ENCODE data around the gene VWA5B2. TPM values are rescaled to one million over a fixed set of nuclear protein-coding genes. Genes with fewer than 3 reads are reported as not detected.

VWA5B2 gene
- total RNA-seq, 1 donor from 2014 or later, result 1.3 TPM

- no peak for DNase-seq (ENCODE audit: extremely low read depth, low read depth, low spot score)
Measured at GRCh38 chr3:184222521-184222920, 6.9 kb upstream of the VWA5B2 start.

DNA sequence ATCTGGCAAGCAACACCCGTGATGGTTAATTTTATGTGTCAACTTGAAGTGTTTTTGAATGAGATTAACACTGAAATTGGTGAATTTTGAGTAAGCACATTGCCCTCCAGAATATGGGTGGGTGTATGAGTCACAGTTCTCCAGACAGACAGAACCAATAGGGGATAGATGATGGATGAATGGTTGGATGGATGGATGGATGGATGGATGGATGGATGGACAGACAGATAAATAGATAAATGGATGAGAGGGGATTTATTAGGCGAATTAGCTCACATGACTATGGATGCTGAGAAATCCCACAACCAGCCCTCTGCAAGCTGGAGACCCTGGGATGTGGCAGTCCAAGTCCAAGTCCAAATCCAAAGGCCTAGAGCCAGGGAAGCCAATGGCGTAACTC lies 5.4 kb upstream of the VWA5B2 start:
- no peak for DNase-seq (ENCODE audit: extremely low read depth, low read depth, low spot score)

GRCh38 chr3:184227481-184227935 lies 1.9 kb upstream of the VWA5B2 start:
- DNase-seq (ENCODE audit: extremely low read depth, low read depth, low spot score), result no peak

- DNase-seq (ENCODE audit: extremely low read depth, low read depth, low spot score), result no peak
Measured at GRCh38 chr3:184228376-184229137, 828 bp upstream of the VWA5B2 start.

GRCh38 chr3:184230081-184230602 lies 757 bp downstream of the VWA5B2 start:
- DNase-seq (ENCODE audit: extremely low read depth, low read depth, low spot score), result no peak

- no peak for DNase-seq (ENCODE audit: extremely low read depth, low read depth, low spot score)
Measured at GRCh38 chr3:184230603-184231528, 1.5 kb downstream of the VWA5B2 start.

DNA sequence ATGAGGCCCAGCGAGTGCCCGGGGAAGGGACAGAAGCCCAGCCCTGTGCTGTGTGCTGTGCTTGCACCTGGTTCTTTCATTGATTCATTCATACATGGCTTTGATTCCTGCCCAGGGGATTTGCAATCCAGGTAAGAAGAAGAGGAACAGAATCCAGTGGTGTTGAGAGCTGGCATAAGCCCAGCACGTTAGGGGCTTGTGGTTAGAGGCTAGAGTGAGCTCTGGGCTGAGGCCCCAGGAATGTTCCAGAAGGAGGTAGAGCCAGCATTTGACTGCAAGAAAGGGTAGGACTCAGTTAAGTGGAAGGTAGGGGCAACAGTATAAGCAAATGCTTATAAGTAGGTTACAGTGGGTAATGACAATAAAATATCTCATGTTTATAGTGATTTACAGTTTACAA lies 2.3 kb downstream of the VWA5B2 start:
- DNase-seq (ENCODE audit: extremely low read depth, low read depth, low spot score), result no peak

GRCh38 chr3:184233127-184233843 lies 3.9 kb downstream of the VWA5B2 start:
- no peak for DNase-seq (ENCODE audit: extremely low read depth, low read depth, low spot score)

GRCh38 chr3:184234224-184234623 lies 4.8 kb downstream of the VWA5B2 start:
- no peak for DNase-seq (ENCODE audit: extremely low read depth, low read depth, low spot score)

- DNase-seq (ENCODE audit: extremely low read depth, low read depth, low spot score), result no peak
Measured at GRCh38 chr3:184234671-184235380, 5.4 kb downstream of the VWA5B2 start.

DNA sequence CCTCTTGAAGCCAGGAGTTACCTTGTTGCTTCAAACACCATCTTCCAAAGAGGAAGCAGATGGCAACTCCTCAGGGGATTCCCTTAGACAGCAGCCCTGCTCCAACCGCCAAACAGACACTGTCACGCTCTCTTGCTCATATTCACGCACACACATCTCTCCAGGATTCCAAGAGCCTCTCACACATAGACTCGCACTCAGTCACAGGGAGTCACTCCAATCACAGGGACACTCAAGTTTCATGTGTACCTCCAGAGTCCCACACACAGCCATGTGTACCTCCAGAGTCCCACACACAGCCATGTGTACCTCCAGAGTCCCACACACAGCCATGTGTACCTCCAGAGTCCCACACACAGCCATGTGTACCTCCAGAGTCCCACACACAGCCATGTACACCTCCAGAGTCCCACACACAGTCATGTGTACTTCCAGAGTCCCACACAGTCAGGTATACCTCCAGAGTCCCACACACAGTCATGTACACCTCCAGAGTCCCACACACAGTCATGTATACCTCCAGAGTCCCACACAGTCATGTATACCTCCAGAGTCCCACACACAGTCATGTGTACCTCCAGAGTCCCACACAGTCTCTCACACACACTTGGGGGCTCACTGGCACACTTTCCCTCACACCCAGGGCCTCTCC lies 6.1 kb downstream of the VWA5B2 start:
- DNase-seq (ENCODE audit: extremely low read depth, low read depth, low spot score), result no peak

GRCh38 chr3:184236033-184236410 lies 6.6 kb downstream of the VWA5B2 start:
- no peak for DNase-seq (ENCODE audit: extremely low read depth, low read depth, low spot score)

GRCh38 chr3:184236636-184237035 lies 7.3 kb downstream of the VWA5B2 start:
- DNase-seq (ENCODE audit: extremely low read depth, low read depth, low spot score), result no peak

GRCh38 chr3:184237211-184237610 lies 7.8 kb downstream of the VWA5B2 start:
- DNase-seq (ENCODE audit: extremely low read depth, low read depth, low spot score), result no peak

GRCh38 chr3:184237807-184238206 lies 8.4 kb downstream of the VWA5B2 start:
- no peak for DNase-seq (ENCODE audit: extremely low read depth, low read depth, low spot score)

DNA sequence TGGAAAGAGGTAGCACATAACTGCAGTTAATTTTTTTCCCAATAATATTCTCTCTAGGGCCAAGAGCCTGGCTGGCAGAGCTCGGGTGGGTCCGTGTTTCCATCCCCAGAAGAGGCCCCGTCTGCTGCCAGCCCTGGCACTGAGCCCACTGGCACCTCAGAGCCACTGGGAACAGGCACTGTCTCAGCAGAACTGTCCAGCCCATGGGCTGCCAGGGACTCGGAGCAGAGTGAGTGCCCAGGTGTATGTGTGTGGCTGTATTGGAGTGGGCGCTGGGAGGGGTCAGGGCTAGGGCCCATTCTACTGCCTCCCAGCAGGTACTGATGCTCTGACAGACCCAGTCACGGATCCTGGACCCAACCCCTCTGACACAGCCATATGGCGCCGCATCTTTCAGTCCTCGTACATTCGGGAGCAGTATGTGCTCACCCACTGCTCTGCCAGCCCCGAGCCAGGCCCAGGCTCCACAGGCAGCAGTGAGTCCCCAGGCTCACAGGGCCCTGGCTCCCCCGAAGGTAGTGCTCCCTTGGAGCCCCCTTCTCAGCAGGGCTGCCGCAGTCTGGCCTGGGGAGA lies 8.9 kb downstream of the VWA5B2 start:
- DNase-seq (ENCODE audit: extremely low read depth, low read depth, low spot score), result no peak

GRCh38 chr3:184239221-184239620 lies 9.8 kb downstream of the VWA5B2 start:
- no peak for DNase-seq (ENCODE audit: extremely low read depth, low read depth, low spot score)

DNA sequence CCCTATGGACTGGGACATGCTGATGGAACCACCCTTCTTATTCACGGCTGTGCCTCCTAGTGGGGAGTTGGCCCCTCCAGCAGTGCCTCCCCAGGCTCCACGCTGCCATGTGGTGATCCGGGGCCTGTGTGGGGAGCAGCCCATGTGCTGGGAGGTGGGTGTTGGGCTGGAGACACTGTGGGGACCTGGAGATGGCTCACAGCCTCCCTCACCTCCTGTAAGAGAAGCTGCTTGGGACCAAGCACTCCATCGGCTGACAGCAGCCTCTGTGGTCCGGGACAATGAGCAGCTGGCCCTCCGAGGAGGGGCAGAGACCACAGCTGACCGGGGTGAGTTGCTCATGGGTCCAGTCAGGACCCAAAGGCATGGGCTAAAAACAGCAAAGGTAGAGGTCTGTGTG lies 10.3 kb downstream of the VWA5B2 start:
- DNase-seq (ENCODE audit: extremely low read depth, low read depth, low spot score), result no peak

DNA sequence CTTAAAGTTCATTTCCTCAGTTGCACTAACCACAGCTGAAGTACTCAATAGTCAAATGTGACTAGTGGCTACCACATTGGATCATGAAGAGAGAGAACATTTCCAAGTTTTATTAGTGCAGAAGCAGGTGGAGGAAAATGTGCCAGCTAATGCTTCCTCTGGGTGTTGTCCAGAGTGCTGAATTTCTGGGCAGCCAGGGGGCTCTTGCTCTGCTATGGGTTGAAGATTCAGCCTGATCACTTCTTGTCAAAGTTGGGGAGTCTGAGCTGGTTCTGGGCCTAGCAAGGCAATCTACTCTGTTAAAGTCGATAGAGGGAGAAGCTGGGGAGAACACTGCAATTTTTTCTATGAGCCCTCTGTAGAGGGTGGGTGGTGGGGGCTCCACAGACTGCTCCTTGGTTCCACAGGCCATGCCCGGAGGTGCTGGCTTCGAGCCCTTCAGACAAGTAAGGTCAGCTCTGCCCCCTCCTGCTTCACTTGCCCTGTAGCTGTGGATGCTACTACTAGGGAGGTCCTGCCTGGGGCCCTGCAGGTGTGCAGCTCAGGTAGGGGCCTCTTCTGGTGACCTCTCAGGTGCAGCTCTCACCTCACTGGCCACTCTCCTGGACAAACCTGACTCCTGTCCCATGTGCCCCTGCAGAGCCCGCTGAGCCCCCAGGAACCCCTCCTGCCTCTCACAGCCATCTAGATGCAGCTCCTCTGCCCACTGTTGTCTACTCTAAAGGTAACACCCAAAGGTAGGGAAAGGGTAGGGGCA lies 11.2 kb downstream of the VWA5B2 start:
- DNase-seq (ENCODE audit: extremely low read depth, low read depth, low spot score), result no peak
